ENCODE measurements around the gene KIFBP.
A peak's percentile ranks its signal among the peaks of the same experiment; 100 is the strongest.

Gene KIFBP

GRCh38 chr10:69043931-69044531 is 55.4 kb downstream of the KIFBP start:
- no peak for TF ChIP-seq SPI1 (IDR thresholded peaks at IDR 0.05; ENCODE audit: borderline replicate concordance, low read depth)
- TF ChIP-seq CTCF (IDR thresholded peaks at IDR 0.05; ENCODE audit: insufficient read depth, low read length), result no peak
- TF ChIP-seq, protein P1, sequence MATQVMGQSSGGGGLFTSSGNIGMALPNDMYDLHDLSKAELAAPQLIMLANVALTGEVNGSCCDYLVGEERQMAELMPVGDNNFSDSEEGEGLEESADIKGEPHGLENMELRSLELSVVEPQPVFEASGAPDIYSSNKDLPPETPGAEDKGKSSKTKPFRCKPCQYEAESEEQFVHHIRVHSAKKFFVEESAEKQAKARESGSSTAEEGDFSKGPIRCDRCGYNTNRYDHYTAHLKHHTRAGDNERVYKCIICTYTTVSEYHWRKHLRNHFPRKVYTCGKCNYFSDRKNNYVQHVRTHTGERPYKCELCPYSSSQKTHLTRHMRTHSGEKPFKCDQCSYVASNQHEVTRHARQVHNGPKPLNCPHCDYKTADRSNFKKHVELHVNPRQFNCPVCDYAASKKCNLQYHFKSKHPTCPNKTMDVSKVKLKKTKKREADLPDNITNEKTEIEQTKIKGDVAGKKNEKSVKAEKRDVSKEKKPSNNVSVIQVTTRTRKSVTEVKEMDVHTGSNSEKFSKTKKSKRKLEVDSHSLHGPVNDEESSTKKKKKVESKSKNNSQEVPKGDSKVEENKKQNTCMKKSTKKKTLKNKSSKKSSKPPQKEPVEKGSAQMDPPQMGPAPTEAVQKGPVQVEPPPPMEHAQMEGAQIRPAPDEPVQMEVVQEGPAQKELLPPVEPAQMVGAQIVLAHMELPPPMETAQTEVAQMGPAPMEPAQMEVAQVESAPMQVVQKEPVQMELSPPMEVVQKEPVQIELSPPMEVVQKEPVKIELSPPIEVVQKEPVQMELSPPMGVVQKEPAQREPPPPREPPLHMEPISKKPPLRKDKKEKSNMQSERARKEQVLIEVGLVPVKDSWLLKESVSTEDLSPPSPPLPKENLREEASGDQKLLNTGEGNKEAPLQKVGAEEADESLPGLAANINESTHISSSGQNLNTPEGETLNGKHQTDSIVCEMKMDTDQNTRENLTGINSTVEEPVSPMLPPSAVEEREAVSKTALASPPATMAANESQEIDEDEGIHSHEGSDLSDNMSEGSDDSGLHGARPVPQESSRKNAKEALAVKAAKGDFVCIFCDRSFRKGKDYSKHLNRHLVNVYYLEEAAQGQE (IDR thresholded peaks at IDR 0.05; ENCODE audit: insufficient replicate concordance, low read depth), result no peak
- no peak for TF ChIP-seq GABPA (IDR thresholded peaks at IDR 0.05; ENCODE audit: low read depth)
- TF ChIP-seq POLR2AphosphoS5 (IDR thresholded peaks at IDR 0.05; ENCODE audit: low read depth), result peak; percentile 56; the same call in 1 of the 2 replicates
- Histone ChIP-seq H3K27ac (replicated peaks) (peak overlapping the region; percentile 97), H3K4me3 (replicated peaks; ENCODE audit: insufficient read depth, low read length) (no peak overlapping the region), H3K27me3 (ENCODE audit: insufficient read depth, poor library complexity, severe bottlenecking) (no peaks in the 10 kb centered on the region)
- DNase-seq (ENCODE audit: low read depth in 1 of 2, low spot score in 1 of 2), result peak in 1 of 2 experiments; percentile 54

GRCh38 chr10:69044546-69044945 is 55.9 kb downstream of the KIFBP start:
- TF ChIP-seq GABPA (IDR thresholded peaks at IDR 0.05; ENCODE audit: low read depth) (no peak), POLR2AphosphoS5 (IDR thresholded peaks at IDR 0.05; ENCODE audit: low read depth) (no peak), CTCF (IDR thresholded peaks at IDR 0.05; ENCODE audit: insufficient read depth, low read length) (no peak), SPI1 (IDR thresholded peaks at IDR 0.05; ENCODE audit: borderline replicate concordance, low read depth) (0 out of 2 replicates have a peak, but pooled peaks have one; percentile 8)
- Histone ChIP-seq H3K27ac (replicated peaks) (peak overlapping the region; percentile 97), H3K4me3 (replicated peaks; ENCODE audit: insufficient read depth, low read length) (no peak overlapping the region), H3K27me3 (ENCODE audit: insufficient read depth, poor library complexity, severe bottlenecking) (no peaks in the 10 kb centered on the region)
- peak; percentile 75 to 82 for DNase-seq (ENCODE audit: low read depth in 1 of 2, low spot score in 1 of 2)

GRCh38 chr10:69045441-69046300 is 57.1 kb downstream of the KIFBP start:
- TF ChIP-seq SPI1 (IDR thresholded peaks at IDR 0.05; ENCODE audit: borderline replicate concordance, low read depth) (peak; percentile 17; the same call in 1 of the 2 replicates), CTCF (IDR thresholded peaks at IDR 0.05; ENCODE audit: insufficient read depth, low read length) (no peak), POLR2AphosphoS5 (IDR thresholded peaks at IDR 0.05; ENCODE audit: low read depth) (peak; percentile 89), GABPA (IDR thresholded peaks at IDR 0.05; ENCODE audit: low read depth) (0 out of 2 replicates have a peak, but pooled peaks have one; percentile 43)
- TF ChIP-seq, protein P1 (IDR thresholded peaks at IDR 0.05; ENCODE audit: insufficient replicate concordance, low read depth), result peak; percentile 25
- Histone ChIP-seq H3K4me3 (replicated peaks; ENCODE audit: insufficient read depth, low read length) (no peak overlapping the region), H3K27me3 (ENCODE audit: insufficient read depth, poor library complexity, severe bottlenecking) (no peaks in the 10 kb centered on the region), H3K27ac (replicated peaks) (peak overlapping the region; percentile 97)
- DNase-seq (ENCODE audit: low read depth in 1 of 2, low spot score in 1 of 2), result peak; percentile 96 to 98
